GM18909 (cell line): ENCODE data around the gene TESK1.
"Not testable (repeated sequence)": the region's sequence is repeated elsewhere in the genome, so short reads cannot be mapped to it uniquely, and the experiment has no call there.

ENCODE experiments used
- ATAC-seq: cut with Tn5 transposase; IDR thresholded peaks from one replicate; pipeline ENCODE4 v1.9.1; 2021; ENCODE audit warnings: mild to moderate bottlenecking; ENCODE audit not compliant: unreplicated experiment, poor library complexity

The TESK1 gene

DNA sequence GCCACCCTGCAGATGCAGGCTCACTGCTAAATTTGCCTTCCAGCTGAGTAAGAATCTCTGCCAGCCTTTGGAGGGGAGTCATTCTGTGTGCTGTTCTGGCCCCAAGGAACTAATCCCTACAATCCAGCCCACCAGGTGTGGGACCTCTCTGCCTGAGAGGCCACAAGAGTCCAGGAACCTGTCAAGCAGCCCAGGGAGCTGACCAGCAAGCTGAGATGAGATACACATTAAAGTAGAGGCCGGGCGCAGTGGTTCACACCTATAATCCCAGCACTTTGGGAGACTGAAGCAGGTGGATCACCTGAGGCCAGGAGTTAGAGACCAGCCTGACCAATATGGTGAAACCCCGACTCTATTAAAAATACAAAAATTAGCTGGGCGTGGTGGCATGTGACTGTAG, 7.0 kb downstream of the TESK1 start:
- not testable (repeated sequence) for ATAC-seq

DNA sequence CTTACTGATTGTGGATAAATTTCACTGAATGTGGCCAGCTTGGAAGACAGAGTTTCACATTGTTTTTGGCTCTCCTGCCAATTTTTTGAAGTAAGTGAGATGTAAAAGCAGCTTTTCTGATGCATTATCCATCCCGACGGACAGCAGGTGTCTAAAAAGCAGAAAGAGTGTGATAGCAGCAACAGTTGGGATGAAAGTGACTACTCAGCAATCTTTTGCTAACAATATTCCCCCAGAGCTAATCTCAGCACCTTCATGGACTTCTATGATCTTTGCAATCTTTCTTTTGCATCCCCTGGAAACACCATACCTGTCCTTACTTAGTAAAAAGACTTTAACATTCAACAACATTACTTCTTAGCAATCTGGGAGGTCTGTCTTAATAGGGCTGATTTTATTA, 7.8 kb downstream of the TESK1 start:
- no peak for ATAC-seq

DNA sequence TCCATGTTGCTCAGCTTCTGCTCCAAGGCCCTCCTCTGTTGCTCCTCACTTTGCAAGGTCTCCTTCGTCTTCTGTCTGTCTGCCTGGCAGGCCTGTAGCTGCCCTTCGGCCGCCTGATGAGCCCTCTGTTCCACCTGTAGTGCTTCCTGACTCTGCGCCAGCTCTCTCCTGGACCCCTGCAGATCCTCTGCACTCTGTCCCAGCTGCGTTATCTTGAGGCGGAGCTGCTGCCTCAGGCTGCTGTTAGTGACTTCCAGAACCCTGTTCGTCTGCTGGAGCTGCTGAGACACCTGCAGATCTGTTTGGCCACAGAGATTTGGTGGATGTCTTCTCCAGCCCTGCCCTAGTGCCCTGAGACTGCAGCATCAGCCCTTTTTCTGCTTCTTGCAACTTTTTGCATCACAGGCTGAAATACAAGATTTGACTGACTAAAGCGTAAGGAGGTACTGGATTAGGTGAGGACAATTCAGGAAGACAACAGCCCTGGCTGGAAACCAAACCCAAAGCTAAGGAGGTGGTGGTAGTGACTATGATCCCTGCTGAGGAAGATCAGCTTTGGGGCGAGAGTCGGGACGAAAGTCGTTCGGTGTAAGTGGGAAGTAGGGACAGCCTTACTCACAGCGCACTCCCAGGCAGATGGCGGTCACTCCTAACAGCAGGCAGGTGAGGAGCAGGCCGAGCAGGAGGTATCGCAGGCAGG, 11.1 kb downstream of the TESK1 start:
- no peak for ATAC-seq

GRCh38 chr9:35616681-35617459, 11.8 kb downstream of the TESK1 start:
- peak; percentile 34 for ATAC-seq

GRCh38 chr9:35617548-35617947, 12.5 kb downstream of the TESK1 start:
- no peak for ATAC-seq

DNA sequence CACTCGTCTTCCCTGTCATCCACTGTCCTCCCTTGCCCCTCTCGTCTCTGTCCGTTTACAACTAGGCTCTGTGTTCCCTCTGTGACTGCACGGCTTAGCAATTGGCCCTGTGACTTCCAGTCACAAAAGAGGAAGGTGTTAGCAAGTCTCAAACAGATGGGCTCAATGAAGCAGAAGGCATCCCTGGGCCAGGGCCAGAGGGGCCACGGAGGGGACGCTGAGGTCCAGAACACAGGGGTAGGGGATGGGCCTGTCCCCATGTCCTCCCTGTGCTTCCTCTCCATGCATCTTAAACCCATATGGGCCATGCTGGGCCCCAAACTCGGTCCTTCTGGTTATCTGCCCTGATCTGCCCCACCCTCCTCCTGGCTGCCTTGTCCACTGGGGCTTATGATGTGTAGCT, 13.3 kb downstream of the TESK1 start, which contains the start of gene CD72:
Gene CD72, minus strand, starts transcription at position 89 of the 403 bp plus-strand sequence. CDS start 110 bp downstream, outside the sequence.
- no peak for ATAC-seq

- ATAC-seq = peak; percentile 62
These were observed 14.1 kb downstream of the TESK1 start for GRCh38 chr9:35618854-35619799.

DNA sequence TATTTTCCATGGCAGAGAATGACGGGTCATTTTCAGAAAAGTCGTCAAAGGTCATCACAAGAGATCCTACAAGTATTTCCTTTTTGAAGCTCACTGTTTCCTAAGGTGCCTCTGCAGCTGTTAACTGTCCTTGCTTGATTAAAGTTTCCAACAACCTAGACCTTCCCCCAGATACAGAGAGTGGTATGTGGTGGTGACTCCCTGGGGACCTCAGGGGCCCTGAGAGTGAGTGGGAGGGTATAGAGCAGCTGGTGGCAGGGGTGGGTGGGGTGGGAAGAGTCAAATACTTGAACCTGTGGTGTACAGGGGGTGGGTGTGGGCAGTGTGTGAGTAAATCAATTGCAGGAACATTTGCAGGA, 14.7 kb downstream of the TESK1 start:
- peak; percentile 66 for ATAC-seq

- no peak for ATAC-seq
These were observed 22.5 kb downstream of the TESK1 start for GRCh38 chr9:35627575-35627974.

GRCh38 chr9:35628389-35628991, 23.4 kb downstream of the TESK1 start:
- no peak for ATAC-seq

GRCh38 chr9:35629597-35629996, 24.5 kb downstream of the TESK1 start:
- no peak for ATAC-seq

DNA sequence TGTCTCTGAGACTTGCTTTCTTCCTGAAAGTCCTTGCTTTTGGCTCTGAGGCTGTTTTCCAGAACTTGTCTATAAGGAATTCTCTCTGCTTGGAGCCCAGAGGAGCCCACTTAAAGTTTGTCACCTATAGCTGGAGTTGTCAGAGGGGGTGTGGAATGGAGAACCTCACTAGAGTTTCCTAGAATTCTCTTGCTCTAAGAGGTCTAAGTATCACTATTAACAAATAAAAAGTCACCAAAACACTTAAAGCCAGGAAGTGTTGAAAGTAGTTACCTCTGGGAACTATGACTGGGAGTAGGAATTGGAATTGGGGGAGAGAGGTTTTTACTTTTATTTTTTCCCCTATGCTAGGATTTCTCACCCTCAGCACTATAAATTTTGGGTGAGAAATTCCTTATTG, 30.7 kb downstream of the TESK1 start:
- no peak for ATAC-seq

- ATAC-seq = no peak
These were observed 31.2 kb downstream of the TESK1 start for GRCh38 chr9:35636135-35636876.

DNA sequence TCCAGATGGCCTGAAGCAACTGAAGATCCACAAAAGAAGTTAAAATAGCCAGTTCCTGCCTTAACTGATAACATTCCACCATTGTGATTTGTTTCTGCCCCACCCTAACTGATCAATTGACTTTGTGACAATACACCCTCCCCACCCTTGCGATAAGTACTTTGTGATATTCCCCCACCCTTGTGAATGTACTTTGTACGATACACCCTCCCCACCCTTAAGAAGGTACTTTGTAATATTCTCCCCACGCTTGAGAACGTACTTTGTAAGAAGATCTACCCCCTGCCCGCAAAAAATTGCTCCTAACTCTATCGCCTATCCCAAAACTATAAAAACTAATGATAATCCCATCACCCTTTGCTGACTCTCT, 31.8 kb downstream of the TESK1 start:
- ATAC-seq = not testable (repeated sequence)

DNA sequence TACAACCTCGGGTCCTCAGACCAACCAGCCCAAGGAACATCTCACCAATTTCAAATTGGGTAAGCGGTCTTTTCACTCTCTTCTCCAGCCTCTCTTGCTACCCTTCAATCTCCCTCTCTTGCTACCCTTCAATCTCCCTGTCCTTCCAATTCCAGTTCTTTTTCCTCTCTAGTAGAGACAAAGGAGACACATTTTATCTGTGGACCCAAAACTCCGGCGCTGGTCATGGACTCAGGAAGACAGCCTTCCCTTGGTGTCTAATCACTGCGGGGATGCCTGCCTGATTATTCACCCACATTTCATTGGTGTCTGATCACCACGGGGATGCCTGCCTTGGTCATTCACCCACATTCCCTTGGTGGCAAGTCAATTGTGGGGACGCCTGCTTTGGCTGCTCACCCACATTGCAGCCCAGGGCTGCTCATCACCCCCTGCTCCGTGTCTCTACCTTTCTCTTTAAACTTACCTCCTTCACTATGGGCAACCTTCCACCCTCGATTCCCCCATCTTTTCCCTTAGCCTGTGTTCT, 32.4 kb downstream of the TESK1 start:
- not testable (repeated sequence) for ATAC-seq

DNA sequence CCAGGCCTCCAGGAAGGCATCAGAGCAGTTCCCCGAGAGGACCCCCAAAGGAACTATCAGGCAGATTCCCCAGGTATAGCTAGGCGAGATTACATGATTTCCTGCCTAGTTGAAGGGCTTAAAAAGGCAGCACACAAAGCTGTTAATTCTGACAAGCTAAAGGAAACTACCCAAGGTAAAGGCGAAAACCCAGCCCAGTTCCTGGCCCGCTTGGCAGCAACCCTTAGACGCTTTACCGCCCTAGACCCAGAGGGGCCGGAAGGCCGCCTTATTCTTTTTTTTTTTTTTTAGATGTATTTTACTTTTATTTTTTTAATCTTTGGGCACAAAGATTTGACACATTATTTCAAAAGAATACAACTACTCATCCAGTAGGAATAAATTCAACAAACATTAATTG, 33.7 kb downstream of the TESK1 start:
- ATAC-seq = not testable (repeated sequence)

- not testable (repeated sequence) for ATAC-seq
These were observed 34.2 kb downstream of the TESK1 start for GRCh38 chr9:35639225-35639624.

DNA sequence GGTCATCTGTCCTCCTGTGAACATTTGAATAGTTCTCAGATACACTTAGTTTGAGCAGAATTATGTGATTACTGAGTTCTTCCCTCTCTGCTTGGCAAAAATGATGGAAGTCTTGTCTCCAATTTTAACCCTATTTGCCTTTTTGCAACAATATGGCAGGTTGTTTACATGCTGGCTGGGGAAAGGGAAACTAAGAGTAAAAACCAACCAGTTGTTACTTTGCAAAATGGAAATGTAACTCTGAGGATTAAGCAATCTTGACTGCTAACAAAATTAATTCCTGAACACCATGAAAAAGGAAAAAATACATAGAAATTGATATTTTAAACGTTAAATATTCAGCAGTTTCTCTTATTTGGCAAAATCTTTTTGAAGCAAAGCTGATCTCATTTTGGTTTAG, 34.6 kb downstream of the TESK1 start:
- ATAC-seq = no peak

GRCh38 chr9:35640431-35640830, 35.4 kb downstream of the TESK1 start:
- not testable (repeated sequence) for ATAC-seq
